ENCODE data around the gene MED22.
"Not testable (repeated sequence)": the region's sequence is repeated elsewhere in the genome, so short reads cannot be mapped to it uniquely, and the experiment has no call there.

MED22 gene

GRCh38 chr9:133301253-133302230, 46.4 kb downstream of the MED22 start:
- H3K27me3 ChIP-seq (ENCODE audit: insufficient read depth, poor library complexity, severe bottlenecking) = no peaks in the 10 kb centered on the region
- H3K27ac ChIP-seq (replicated peaks) = no peak overlapping the region
- no peak for TF ChIP-seq CTCF (IDR thresholded peaks at IDR 0.05; ENCODE audit: insufficient read depth, low read length)
- TF ChIP-seq POLR2AphosphoS5 (IDR thresholded peaks at IDR 0.05; ENCODE audit: low read depth) = no peak
- no peak for TF ChIP-seq GABPA (IDR thresholded peaks at IDR 0.05; ENCODE audit: low read depth)
- TF ChIP-seq REST (IDR thresholded peaks at IDR 0.05; ENCODE audit: insufficient replicate concordance, low read depth) = no peak
- TF ChIP-seq SPI1 (IDR thresholded peaks at IDR 0.05; ENCODE audit: borderline replicate concordance, low read depth) = no peak
- no peak overlapping the region for H3K4me3 ChIP-seq (replicated peaks; ENCODE audit: insufficient read depth, low read length)
- DNase-seq (ENCODE audit: low read depth in 1 of 2, low spot score in 1 of 2) = no peak

- H3K27ac ChIP-seq (replicated peaks); H3K4me3 ChIP-seq (replicated peaks; ENCODE audit: insufficient read depth, low read length); H3K27me3 ChIP-seq (ENCODE audit: insufficient read depth, poor library complexity, severe bottlenecking); DNase-seq (ENCODE audit: low read depth in 1 of 2, low spot score in 1 of 2): not testable (repeated sequence)
These were observed 47.9 kb downstream of the MED22 start for GRCh38 chr9:133299996-133300395.

- Histone ChIP-seq H3K27ac (replicated peaks) (no peak overlapping the region), H3K27me3 (ENCODE audit: insufficient read depth, poor library complexity, severe bottlenecking) (peaks cover 4% of the 10 kb centered on the region), H3K4me3 (replicated peaks; ENCODE audit: insufficient read depth, low read length) (no peak overlapping the region)
- no peak for TF ChIP-seq REST (IDR thresholded peaks at IDR 0.05; ENCODE audit: insufficient replicate concordance, low read depth)
- no peak for TF ChIP-seq CTCF (IDR thresholded peaks at IDR 0.05; ENCODE audit: insufficient read depth, low read length)
- no peak for TF ChIP-seq GABPA (IDR thresholded peaks at IDR 0.05; ENCODE audit: low read depth)
- no peak for TF ChIP-seq SPI1 (IDR thresholded peaks at IDR 0.05; ENCODE audit: borderline replicate concordance, low read depth)
- no peak for TF ChIP-seq POLR2AphosphoS5 (IDR thresholded peaks at IDR 0.05; ENCODE audit: low read depth)
- no peak for DNase-seq (ENCODE audit: low read depth in 1 of 2, low spot score in 1 of 2)
These were observed 53.7 kb downstream of the MED22 start for GRCh38 chr9:133294257-133294656.

GRCh38 chr9:133290751-133291302, 57.1 kb downstream of the MED22 start:
- TF ChIP-seq SPI1 (IDR thresholded peaks at IDR 0.05; ENCODE audit: borderline replicate concordance, low read depth) = no peak
- TF ChIP-seq POLR2AphosphoS5 (IDR thresholded peaks at IDR 0.05; ENCODE audit: low read depth) = no peak
- no peak for TF ChIP-seq GABPA (IDR thresholded peaks at IDR 0.05; ENCODE audit: low read depth)
- no peak for TF ChIP-seq CTCF (IDR thresholded peaks at IDR 0.05; ENCODE audit: insufficient read depth, low read length)
- no peak for TF ChIP-seq REST (IDR thresholded peaks at IDR 0.05; ENCODE audit: insufficient replicate concordance, low read depth)
- peaks cover 4% of the 10 kb centered on the region for H3K27me3 ChIP-seq (ENCODE audit: insufficient read depth, poor library complexity, severe bottlenecking)
- H3K4me3 ChIP-seq (replicated peaks; ENCODE audit: insufficient read depth, low read length) = no peak overlapping the region
- DNase-seq (ENCODE audit: low read depth in 1 of 2, low spot score in 1 of 2) = no peak
- no peak overlapping the region for H3K27ac ChIP-seq (replicated peaks)

All from HL-60 (cell line).